Skeletal muscle satellite cell (primary cell): ENCODE data around the gene GRM6. TPM values are rescaled to one million over a fixed set of nuclear protein-coding genes. Genes with fewer than 3 reads are reported as not detected.

ENCODE experiments used
- H3K27me3 ChIP-seq: 2 replicates; pipeline ENCODE4 v1.7.0; 2013; ENCODE audit warnings: low read length; ENCODE audit not compliant: control insufficient read depth, insufficient read depth
- H3K36me3 ChIP-seq: 2 replicates; pipeline ENCODE4 v1.7.0; 2013; ENCODE audit warnings: mild to moderate bottlenecking, control low read depth, low read length; ENCODE audit not compliant: insufficient read depth
- H3K4me1 ChIP-seq: 2 replicates; pipeline ENCODE4 v1.7.0; 2013; ENCODE audit warnings: low read length; ENCODE audit not compliant: control insufficient read depth, insufficient read depth
- H3K4me2 ChIP-seq: 2 replicates; pipeline ENCODE4 v1.7.0; 2013; ENCODE audit warnings: mild to moderate bottlenecking, low read length
- H3K4me3 ChIP-seq: 2 replicates; pipeline ENCODE4 v1.7.0; 2013; ENCODE audit warnings: low read length
- H3K9ac ChIP-seq: 2 replicates; pipeline ENCODE4 v1.7.0; 2013; ENCODE audit warnings: mild to moderate bottlenecking, low read depth, low read length, moderate library complexity
- H3K9me3 ChIP-seq: replicated peaks from 2 replicates; pipeline ENCODE4 v1.7.0; 2013; ENCODE audit warnings: mild to moderate bottlenecking, control low read depth, low read length
- total RNA-seq: library from RNA; depleted of rRNA; stranded (reverse); fragments of >200 nt; gene quantifications from 2 replicates; pipeline ENCODE4 v1.2.3, GENCODE V29; 2012; rRNA removed

Gene GRM6
- not detected in 2 replicates for total RNA-seq

- Histone ChIP-seq H3K9me3 (peaks cover 11% of the 10 kb centered on the region), H3K4me2 (no peak within 1 kb of the TSS), H3K4me1 (no peaks in the 10 kb centered on the region), H3K36me3 (no peaks in the 10 kb centered on the region), H3K4me3 (no peak within 1 kb of the TSS), H3K27me3 (peaks cover 5% of the 10 kb centered on the region), H3K9ac (no peak within 1 kb of the TSS)
Observed at GRCh38 chr5:178994580-178995340, at the start of gene GRM6. TSS of gene GRM6 (minus strand) at chr5:178995320. CDS start at chr5:178994944, 376 bp downstream.

DNA sequence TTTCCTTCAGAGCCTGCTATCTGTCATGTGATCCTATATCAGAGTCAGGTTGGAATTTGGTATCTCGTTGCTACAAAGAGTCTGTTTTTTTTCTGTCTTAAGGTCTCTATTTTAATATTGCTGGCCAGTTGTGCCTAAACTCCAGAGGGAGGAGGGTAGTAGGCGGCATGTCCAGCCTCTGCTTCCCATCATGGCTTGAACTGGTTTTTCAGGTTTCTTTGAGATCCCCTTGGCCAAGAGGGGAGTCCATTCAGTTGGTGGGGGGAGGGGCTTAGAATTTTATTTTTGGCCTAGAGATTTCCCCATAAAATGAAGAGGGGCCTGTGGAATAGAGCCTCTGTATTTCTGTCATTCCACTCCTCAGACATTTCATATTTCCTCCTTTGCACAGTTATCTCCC lies 49.6 kb upstream of the GRM6 start:
- Histone ChIP-seq H3K4me1 (no peaks in the 10 kb centered on the region), H3K36me3 (no peaks in the 10 kb centered on the region), H3K4me2 (no peak overlapping the region), H3K4me3 (no peak overlapping the region), H3K9me3 (no peaks in the 10 kb centered on the region), H3K27me3 (no peaks in the 10 kb centered on the region), H3K9ac (no peak overlapping the region)

DNA sequence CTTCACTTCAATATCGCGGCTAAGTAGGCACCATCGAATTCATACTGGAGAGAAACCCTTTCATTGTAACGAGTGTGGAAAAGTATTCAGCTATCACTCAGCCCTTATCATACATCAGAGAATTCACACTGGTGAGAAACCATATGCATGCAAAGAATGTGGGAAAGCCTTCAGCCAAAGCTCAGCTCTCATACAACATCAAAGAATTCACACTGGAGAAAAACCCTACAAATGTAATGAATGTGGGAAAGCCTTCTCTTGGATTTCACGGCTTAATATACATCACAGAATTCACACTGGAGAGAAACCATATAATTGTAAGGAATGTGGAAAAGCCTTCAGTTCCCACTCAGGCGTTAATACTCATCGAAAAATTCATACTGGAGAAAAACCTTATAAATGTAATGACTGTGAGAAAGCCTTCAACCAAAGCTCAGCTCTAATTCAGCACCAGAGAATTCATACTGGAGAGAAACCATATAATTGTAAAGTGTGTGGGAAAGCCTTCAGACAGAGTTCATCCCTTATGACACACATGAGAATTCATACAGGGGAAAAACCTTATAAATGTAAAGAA lies 38.0 kb upstream of the GRM6 start:
- H3K4me1 ChIP-seq = no peaks in the 10 kb centered on the region
- H3K27me3 ChIP-seq = no peaks in the 10 kb centered on the region
- H3K4me2 ChIP-seq = no peak overlapping the region
- H3K36me3 ChIP-seq = peaks cover 52% of the 10 kb centered on the region
- no peak overlapping the region for H3K9ac ChIP-seq
- no peak overlapping the region for H3K4me3 ChIP-seq
- peaks cover 61% of the 10 kb centered on the region for H3K9me3 ChIP-seq

- H3K4me1 ChIP-seq = peaks cover 6% of the 10 kb centered on the region
- peak within 1 kb of the TSS; percentile 80 for H3K4me2 ChIP-seq
- peak within 1 kb of the TSS; percentile 75 for H3K9ac ChIP-seq
- H3K4me3 ChIP-seq = peak within 1 kb of the TSS; percentile 88
- peaks cover 1% of the 10 kb centered on the region for H3K9me3 ChIP-seq
- peaks cover 21% of the 10 kb centered on the region for H3K36me3 ChIP-seq
- no peaks in the 10 kb centered on the region for H3K27me3 ChIP-seq
Observed at GRCh38 chr5:179023528-179024189, 28.5 kb upstream of the GRM6 start, which contains the start of gene ZNF879. TSS of gene ZNF879 (plus strand) at chr5:179023804. CDS start at chr5:179025005, 1,201 bp downstream.

DNA sequence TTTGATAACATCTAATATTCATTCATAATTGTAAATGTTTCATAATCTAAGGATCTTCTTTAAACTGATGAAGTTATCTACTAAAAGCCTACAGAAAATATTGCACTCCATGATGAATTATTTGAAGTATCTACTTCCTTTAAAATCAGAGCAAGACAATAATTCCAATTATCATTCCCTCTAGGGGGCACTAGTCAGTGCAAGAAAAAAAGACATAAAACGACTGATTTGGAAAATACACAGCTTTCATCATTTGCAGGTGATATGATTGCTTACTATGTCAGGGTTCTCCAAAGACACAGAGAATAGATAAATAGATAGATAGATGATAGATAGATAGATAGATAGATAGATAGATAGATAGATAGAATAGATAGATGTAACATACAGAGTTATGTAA lies 13.5 kb upstream of the GRM6 start:
- no peak overlapping the region for H3K4me2 ChIP-seq
- H3K4me1 ChIP-seq = no peaks in the 10 kb centered on the region
- no peaks in the 10 kb centered on the region for H3K27me3 ChIP-seq
- H3K9ac ChIP-seq = no peak overlapping the region
- no peaks in the 10 kb centered on the region for H3K9me3 ChIP-seq
- H3K36me3 ChIP-seq = no peaks in the 10 kb centered on the region
- H3K4me3 ChIP-seq = no peak overlapping the region

DNA sequence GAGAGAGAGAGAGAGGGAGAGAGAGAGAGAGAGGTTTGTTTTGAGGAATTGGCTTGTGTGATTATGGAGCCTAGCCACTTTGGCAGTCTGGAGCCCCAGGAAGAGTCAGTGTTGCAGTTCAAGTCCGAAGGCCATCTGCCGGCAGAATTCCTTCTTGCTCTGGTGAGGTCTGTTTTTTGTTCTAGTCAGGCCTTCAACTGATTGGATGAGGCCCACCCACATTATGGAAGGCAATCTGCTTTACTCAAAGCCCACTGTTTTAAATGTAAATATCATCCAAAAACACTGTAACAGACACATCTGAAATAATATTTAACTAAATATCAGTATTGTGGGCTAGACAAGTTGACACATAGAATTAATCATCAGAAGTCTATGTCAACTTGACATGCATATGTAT lies 11.4 kb upstream of the GRM6 start:
- H3K9me3 ChIP-seq = no peaks in the 10 kb centered on the region
- no peaks in the 10 kb centered on the region for H3K27me3 ChIP-seq
- H3K36me3 ChIP-seq = no peaks in the 10 kb centered on the region
- no peak overlapping the region for H3K4me2 ChIP-seq
- no peak overlapping the region for H3K9ac ChIP-seq
- no peak overlapping the region for H3K4me3 ChIP-seq
- no peaks in the 10 kb centered on the region for H3K4me1 ChIP-seq

DNA sequence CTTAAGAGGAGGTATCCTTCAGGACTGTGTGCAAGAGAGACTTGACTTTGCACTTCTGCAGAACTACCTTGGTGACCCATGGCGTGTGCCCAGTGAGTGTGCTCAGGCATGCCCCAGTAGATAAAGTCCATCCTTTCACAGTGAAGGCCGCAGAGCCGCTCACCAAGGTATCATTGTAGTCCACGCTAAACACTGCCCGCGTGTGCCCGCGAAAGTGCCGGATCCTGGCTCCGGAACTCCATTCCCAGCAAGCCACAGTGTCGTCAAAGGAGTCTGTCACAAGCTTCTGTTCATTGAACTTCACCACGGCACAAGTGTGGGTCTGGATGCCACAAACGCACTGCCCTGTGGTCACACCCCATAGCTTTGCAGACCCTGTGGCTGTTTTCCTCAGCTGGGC lies 3.3 kb upstream of the GRM6 start:
- Histone ChIP-seq H3K36me3 (no peaks in the 10 kb centered on the region), H3K4me3 (no peak overlapping the region), H3K9ac (no peak overlapping the region), H3K4me1 (no peaks in the 10 kb centered on the region), H3K9me3 (peaks cover 5% of the 10 kb centered on the region), H3K27me3 (peaks cover 5% of the 10 kb centered on the region), H3K4me2 (no peak overlapping the region)

- Histone ChIP-seq H3K9me3 (peaks cover 5% of the 10 kb centered on the region), H3K9ac (no peak overlapping the region), H3K36me3 (no peaks in the 10 kb centered on the region), H3K4me3 (no peak overlapping the region), H3K27me3 (peaks cover 5% of the 10 kb centered on the region), H3K4me1 (no peaks in the 10 kb centered on the region), H3K4me2 (no peak overlapping the region)
Observed at GRCh38 chr5:178997191-178997590, 2.1 kb upstream of the GRM6 start.

GRCh38 chr5:178996156-178996555 lies 1.0 kb upstream of the GRM6 start:
- H3K9me3 ChIP-seq = peaks cover 6% of the 10 kb centered on the region
- no peak overlapping the region for H3K4me3 ChIP-seq
- peaks cover 5% of the 10 kb centered on the region for H3K27me3 ChIP-seq
- H3K4me2 ChIP-seq = no peak overlapping the region
- H3K4me1 ChIP-seq = no peaks in the 10 kb centered on the region
- no peak overlapping the region for H3K9ac ChIP-seq
- H3K36me3 ChIP-seq = no peaks in the 10 kb centered on the region

DNA sequence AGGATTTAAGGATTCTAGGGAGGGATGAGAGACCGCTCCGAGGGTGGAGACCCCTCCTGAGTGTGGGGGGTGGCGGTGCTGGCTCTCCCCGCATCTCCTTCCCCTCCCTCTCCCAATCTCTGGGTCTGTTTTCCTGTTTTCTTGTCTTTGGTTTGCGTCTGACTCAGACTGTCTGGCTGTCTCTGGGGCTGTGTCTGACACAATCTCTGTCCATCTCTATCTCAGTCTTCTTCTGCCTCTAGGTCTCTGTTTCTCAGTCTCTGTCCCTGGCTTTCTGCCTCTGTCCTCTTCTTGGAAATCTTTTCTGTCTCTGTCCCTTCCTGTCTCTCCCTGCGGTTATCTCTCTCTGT lies 196 bp upstream of the GRM6 start:
- Histone ChIP-seq H3K4me3 (no peak overlapping the region), H3K27me3 (peaks cover 5% of the 10 kb centered on the region), H3K9ac (no peak overlapping the region), H3K36me3 (no peaks in the 10 kb centered on the region), H3K4me1 (no peaks in the 10 kb centered on the region), H3K4me2 (no peak overlapping the region), H3K9me3 (peaks cover 11% of the 10 kb centered on the region)

DNA sequence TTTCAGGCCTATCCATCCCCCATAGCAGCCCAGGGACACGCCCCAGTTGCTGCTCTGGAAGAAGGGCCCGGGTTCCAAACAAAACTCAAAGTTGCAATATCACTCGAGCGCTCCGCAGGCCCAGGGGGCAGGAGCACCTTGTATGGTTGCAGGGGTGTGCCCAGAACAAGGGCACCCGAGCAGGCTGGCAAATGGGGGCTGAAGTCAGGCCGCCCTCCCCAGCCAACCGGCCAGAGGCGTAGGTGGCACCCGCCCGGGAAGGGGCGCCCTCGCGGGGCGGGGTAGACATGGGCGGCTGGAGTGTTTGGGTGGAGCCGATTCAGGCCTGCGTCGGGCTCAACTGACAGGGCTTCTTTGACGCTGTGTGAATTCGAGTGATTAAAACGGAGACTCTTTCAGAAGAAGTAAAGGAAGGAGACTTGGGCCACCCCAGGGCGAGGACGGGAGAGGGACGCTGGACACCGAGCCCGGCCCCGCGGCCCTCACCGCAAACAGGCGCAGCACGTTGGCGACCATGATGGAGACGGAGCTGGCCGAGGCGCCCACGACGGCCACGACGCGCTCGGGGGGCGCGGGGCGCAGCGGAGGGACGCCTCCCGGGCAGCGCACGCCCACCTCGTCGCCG lies 1.1 kb downstream of the GRM6 start:
- Histone ChIP-seq H3K9ac (no peak overlapping the region), H3K27me3 (peaks cover 5% of the 10 kb centered on the region), H3K9me3 (peaks cover 16% of the 10 kb centered on the region), H3K4me3 (no peak overlapping the region), H3K4me2 (no peak overlapping the region), H3K4me1 (no peaks in the 10 kb centered on the region), H3K36me3 (no peaks in the 10 kb centered on the region)
